Vagina (tissue), 2 donors: ENCODE data around the gene CTNNA3. TPM values are rescaled to one million over a fixed set of nuclear protein-coding genes. Genes with fewer than 3 reads are reported as not detected.

Experiments
- DNase-seq, 2 donors: peaks; one replicate each; pipeline ENCODE4 v3.0.0-alpha.2; 2017; ENCODE audit errors: extremely low spot score in 2 of 2
- H3K27ac ChIP-seq: fragments of 200-600 bp; sonication (generic); one replicate; pipeline ENCODE4 v1.5.1; 2019
- H3K27me3 ChIP-seq: fragments of 200-600 bp; sonication (generic); one replicate; pipeline ENCODE4 v1.5.1; 2019
- H3K36me3 ChIP-seq, 2 donors: fragments of 200-600 bp; sonication (generic); one replicate each; pipeline ENCODE4 v1.5.1; 2017 to 2019
- H3K4me1 ChIP-seq: fragments of 200-600 bp; sonication (generic); one replicate; pipeline ENCODE4 v1.5.1; 2019
- H3K4me3 ChIP-seq, 2 donors: fragments of 200-600 bp; sonication (generic); 1 replicate in 1 of 2; 2 replicates in 1 of 2; pipeline ENCODE4 v1.5.1; 2016 to 2019
- H3K9me3 ChIP-seq: fragments of 200-600 bp; sonication (generic); one replicate; pipeline ENCODE4 v1.5.1; 2019
- CTCF ChIP-seq, 3 experiments: fragments of 450-650 bp in 2 of 3; fragments of 200-600 bp in 1 of 3; sonication (generic) in 1 of 3; IDR thresholded peaks; one replicate each; pipeline ENCODE4 v1.5.1; 2017 to 2019; ENCODE audit warnings: antibody characterized with exemption in 3 of 3, mild to moderate bottlenecking in 2 of 3, moderate library complexity in 2 of 3
- POLR2A ChIP-seq, 2 donors: fragments of 450-650 bp; IDR thresholded peaks; one replicate each; pipeline ENCODE4 v1.6.1; 2017; ENCODE audit warnings: antibody characterized with exemption in 2 of 2, mild to moderate bottlenecking in 2 of 2, moderate library complexity in 2 of 2
- POLR2AphosphoS5 ChIP-seq, 2 donors: sonication (generic); formaldehyde crosslinking; IDR thresholded peaks; one replicate each; pipeline ENCODE4 v1.9.0; 2017; ENCODE audit warnings: antibody characterized with exemption in 2 of 2, mild to moderate bottlenecking in 2 of 2, low read depth in 1 of 2; ENCODE audit not compliant: insufficient read depth in 1 of 2
- intact Hi-C: fragments of 100-400 bp; cut with DNase I; formaldehyde crosslinking; loops from one replicate; pipeline ENCODE4 v1.15.1; 2023
- total RNA-seq: library from RNA; depleted of rRNA; stranded (reverse); fragments of >200 nt; gene quantifications from one replicate; pipeline ENCODE4 v1.2.3, GENCODE V29; 2016

The CTNNA3 gene
- total RNA-seq, 1 donor from 2014 or later: 0.98 TPM

GRCh38 chr10:66239062-66239461, 1456.9 kb downstream of the CTNNA3 start:
- DNase-seq: no peak
- Histone ChIP-seq H3K36me3 (no peaks in the 10 kb centered on the region), H3K9me3 (no peaks in the 10 kb centered on the region), H3K27ac (no peak overlapping the region), H3K27me3 (no peaks in the 10 kb centered on the region), H3K4me3 (no peak overlapping the region), H3K4me1 (no peaks in the 10 kb centered on the region)
- intact Hi-C loops: no loop called here
- TF ChIP-seq POLR2A (IDR thresholded peaks at IDR 0.05): no peak

- intact Hi-C loops: no loop called here
- Histone ChIP-seq H3K27ac (no peak overlapping the region), H3K36me3 (no peaks in the 10 kb centered on the region), H3K4me3 (no peak overlapping the region), H3K27me3 (no peaks in the 10 kb centered on the region), H3K9me3 (no peaks in the 10 kb centered on the region), H3K4me1 (no peaks in the 10 kb centered on the region)
- no peak for TF ChIP-seq CTCF (IDR thresholded peaks at IDR 0.05)
- TF ChIP-seq POLR2AphosphoS5 (IDR thresholded peaks at IDR 0.05; ENCODE audit: insufficient read depth in 1 of 2, low read depth in 1 of 2): no peak
- no peak for TF ChIP-seq POLR2A (IDR thresholded peaks at IDR 0.05)
- DNase-seq: no peak
Measured at GRCh38 chr10:66238343-66238742, 1457.7 kb downstream of the CTNNA3 start.

- no peaks in the 10 kb centered on the region for H3K36me3 ChIP-seq
- H3K4me3 ChIP-seq: no peak overlapping the region
- intact Hi-C loops: no loop called here
- no peak overlapping the region for H3K27ac ChIP-seq
- no peak for DNase-seq
- H3K27me3 ChIP-seq: no peaks in the 10 kb centered on the region
- TF ChIP-seq CTCF (IDR thresholded peaks at IDR 0.05): no peak
- no peak for TF ChIP-seq POLR2AphosphoS5 (IDR thresholded peaks at IDR 0.05; ENCODE audit: insufficient read depth in 1 of 2, low read depth in 1 of 2)
- TF ChIP-seq POLR2A (IDR thresholded peaks at IDR 0.05): no peak
- no peaks in the 10 kb centered on the region for H3K4me1 ChIP-seq
- H3K9me3 ChIP-seq: no peaks in the 10 kb centered on the region
Measured at GRCh38 chr10:66234872-66235271, 1461.1 kb downstream of the CTNNA3 start.

- no peak overlapping the region for H3K4me3 ChIP-seq
- H3K9me3 ChIP-seq: no peaks in the 10 kb centered on the region
- no peak for TF ChIP-seq POLR2AphosphoS5 (IDR thresholded peaks at IDR 0.05; ENCODE audit: insufficient read depth in 1 of 2, low read depth in 1 of 2)
- TF ChIP-seq CTCF (IDR thresholded peaks at IDR 0.05): no peak
- TF ChIP-seq POLR2A (IDR thresholded peaks at IDR 0.05): no peak
- no peaks in the 10 kb centered on the region for H3K27me3 ChIP-seq
- H3K27ac ChIP-seq: no peak overlapping the region
- intact Hi-C loops: no loop called here
- no peaks in the 10 kb centered on the region for H3K36me3 ChIP-seq
- no peaks in the 10 kb centered on the region for H3K4me1 ChIP-seq
- no peak for DNase-seq
Measured at GRCh38 chr10:66228887-66229286, 1467.1 kb downstream of the CTNNA3 start.

- no peak overlapping the region for H3K4me3 ChIP-seq
- intact Hi-C loops: no loop called here
- DNase-seq: no peak
- no peak for TF ChIP-seq POLR2AphosphoS5 (IDR thresholded peaks at IDR 0.05; ENCODE audit: insufficient read depth in 1 of 2, low read depth in 1 of 2)
- TF ChIP-seq CTCF (IDR thresholded peaks at IDR 0.05): no peak
- no peak for TF ChIP-seq POLR2A (IDR thresholded peaks at IDR 0.05)
- no peak overlapping the region for H3K27ac ChIP-seq
- no peaks in the 10 kb centered on the region for H3K27me3 ChIP-seq
- no peaks in the 10 kb centered on the region for H3K9me3 ChIP-seq
- no peaks in the 10 kb centered on the region for H3K36me3 ChIP-seq
- H3K4me1 ChIP-seq: no peaks in the 10 kb centered on the region
Measured at GRCh38 chr10:66223656-66224055, 1472.3 kb downstream of the CTNNA3 start.
